Stimulated activated CD4-positive, alpha-beta T cell treated with anti-CD3 and anti-CD28 coated beads, Interleukin-2, amount 100 ng/mL, for 4 hours (primary cell): ENCODE data around the gene KIFC3.
"Not testable (repeated sequence)": the region's sequence is repeated elsewhere in the genome, so short reads cannot be mapped to it uniquely, and the experiment has no call there.

ENCODE experiments used
- DNase-seq: peaks from one replicate; pipeline ENCODE4 v3.0.0-alpha.2; 2020; ENCODE audit warnings: low read depth

KIFC3 gene

GRCh38 chr16:57786632-57787518 is 15.4 kb downstream of the KIFC3 start:
- DNase-seq: no peak

GRCh38 chr16:57785924-57786323 is 16.4 kb downstream of the KIFC3 start:
- no peak for DNase-seq

GRCh38 chr16:57785385-57785784 is 16.9 kb downstream of the KIFC3 start:
- no peak for DNase-seq

GRCh38 chr16:57784334-57784733 is 18.0 kb downstream of the KIFC3 start:
- DNase-seq: no peak

- DNase-seq: no peak
These were observed 18.4 kb downstream of the KIFC3 start for GRCh38 chr16:57783883-57784282.

GRCh38 chr16:57783116-57783515 is 19.2 kb downstream of the KIFC3 start:
- DNase-seq: no peak

GRCh38 chr16:57782607-57783055 is 19.7 kb downstream of the KIFC3 start:
- DNase-seq: not testable (repeated sequence)

- DNase-seq: no peak
These were observed 20.3 kb downstream of the KIFC3 start for GRCh38 chr16:57781741-57782606.

- no peak for DNase-seq
These were observed 20.9 kb downstream of the KIFC3 start for GRCh38 chr16:57781349-57781740.

- not testable (repeated sequence) for DNase-seq
These were observed 22.5 kb downstream of the KIFC3 start for GRCh38 chr16:57779836-57780235.

- no peak for DNase-seq
These were observed 23.6 kb downstream of the KIFC3 start for GRCh38 chr16:57778658-57779057.

GRCh38 chr16:57775661-57776469 is 26.4 kb downstream of the KIFC3 start:
- DNase-seq: no peak

- DNase-seq: no peak
These were observed 27.5 kb downstream of the KIFC3 start for GRCh38 chr16:57774705-57775285.

GRCh38 chr16:57773655-57774295 is 28.5 kb downstream of the KIFC3 start:
- DNase-seq: no peak

- no peak for DNase-seq
These were observed 29.3 kb downstream of the KIFC3 start for GRCh38 chr16:57773019-57773418.

- no peak for DNase-seq
These were observed 31.0 kb downstream of the KIFC3 start for GRCh38 chr16:57771141-57771785.

GRCh38 chr16:57770361-57770760 is 31.9 kb downstream of the KIFC3 start:
- no peak for DNase-seq

GRCh38 chr16:57769541-57770145 is 32.6 kb downstream of the KIFC3 start:
- no peak for DNase-seq

- no peak for DNase-seq
These were observed 35.5 kb downstream of the KIFC3 start for GRCh38 chr16:57766714-57767348.
